GM12878 (cell line): Measurements from ENCODE around the gene ACAP1.
A peak's percentile ranks its signal among the peaks of the same experiment; 100 is the strongest.

Experiments
- ATF7 ChIP-seq: fragments of 450-650 bp; IDR thresholded peaks from 2 replicates; pipeline ENCODE4 v1.6.1; 2016; ENCODE audit warnings: low read depth, mild to moderate bottlenecking
- BACH1 ChIP-seq: fragments of 450-650 bp; IDR thresholded peaks from 2 replicates; pipeline ENCODE4 v1.6.1; 2017; ENCODE audit warnings: mild to moderate bottlenecking, borderline replicate concordance
- CREM ChIP-seq: IDR thresholded peaks from 2 replicates; pipeline ENCODE4 v1.6.1; 2014; ENCODE audit warnings: antibody characterized with exemption, low read depth
- ETV6 ChIP-seq, 2 experiments: fragments of 450-650 bp in 1 of 2; IDR thresholded peaks in 1 of 2; conservative IDR thresholded peaks in 1 of 2; 2 replicates each; pipeline ENCODE4 v1.6.1; 2014; ENCODE audit warnings: antibody characterized with exemption in 1 of 2, borderline replicate concordance in 1 of 2, low read depth in 1 of 2, mild to moderate bottlenecking in 1 of 2, moderate library complexity in 1 of 2
- NFXL1 ChIP-seq: fragments of 450-650 bp; IDR thresholded peaks from 2 replicates; pipeline ENCODE4 v1.6.1; 2017; ENCODE audit warnings: antibody characterized with exemption, mild to moderate bottlenecking, borderline replicate concordance
- POLR2A ChIP-seq: IDR thresholded peaks from 2 replicates; pipeline ENCODE4 v1.6.1; 2011; ENCODE audit warnings: low read depth, mild to moderate bottlenecking, low read length
- ZNF24 ChIP-seq: fragments of 450-650 bp; IDR thresholded peaks from 2 replicates; pipeline ENCODE4 v1.6.1; 2017; ENCODE audit warnings: antibody characterized with exemption, mild to moderate bottlenecking
- TF ChIP-seq, protein P1 (sequence below), 3 experiments: IDR thresholded peaks in 2 of 3; conservative IDR thresholded peaks in 1 of 3; 2 replicates each; pipeline ENCODE4 v1.5.1; 2011; ENCODE audit warnings: low read depth in 3 of 3, low read length in 3 of 3, mild to moderate bottlenecking in 3 of 3, control low read depth in 2 of 3, moderate library complexity in 2 of 3, inconsistent platforms in 1 of 3, mixed read lengths in 1 of 3; ENCODE audit not compliant: control insufficient read depth in 2 of 3, insufficient read depth in 1 of 3; ENCODE audit errors: extremely low read depth in 1 of 3

GRCh38 chr17:7313890-7314718 is 22.2 kb upstream of the ACAP1 start:
- TF ChIP-seq POLR2A (peak; percentile 50), ETV6 (conservative IDR thresholded peaks at IDR 0.05 in 1 of 2, IDR thresholded peaks at IDR 0.05 in 1 of 2; ENCODE audit: borderline replicate concordance in 1 of 2, low read depth in 1 of 2) (no peak), CREM (no peak), NFXL1 (no peak), BACH1 (no peak), ZNF24 (no peak), ATF7 (no peak)
- TF ChIP-seq, protein P1, sequence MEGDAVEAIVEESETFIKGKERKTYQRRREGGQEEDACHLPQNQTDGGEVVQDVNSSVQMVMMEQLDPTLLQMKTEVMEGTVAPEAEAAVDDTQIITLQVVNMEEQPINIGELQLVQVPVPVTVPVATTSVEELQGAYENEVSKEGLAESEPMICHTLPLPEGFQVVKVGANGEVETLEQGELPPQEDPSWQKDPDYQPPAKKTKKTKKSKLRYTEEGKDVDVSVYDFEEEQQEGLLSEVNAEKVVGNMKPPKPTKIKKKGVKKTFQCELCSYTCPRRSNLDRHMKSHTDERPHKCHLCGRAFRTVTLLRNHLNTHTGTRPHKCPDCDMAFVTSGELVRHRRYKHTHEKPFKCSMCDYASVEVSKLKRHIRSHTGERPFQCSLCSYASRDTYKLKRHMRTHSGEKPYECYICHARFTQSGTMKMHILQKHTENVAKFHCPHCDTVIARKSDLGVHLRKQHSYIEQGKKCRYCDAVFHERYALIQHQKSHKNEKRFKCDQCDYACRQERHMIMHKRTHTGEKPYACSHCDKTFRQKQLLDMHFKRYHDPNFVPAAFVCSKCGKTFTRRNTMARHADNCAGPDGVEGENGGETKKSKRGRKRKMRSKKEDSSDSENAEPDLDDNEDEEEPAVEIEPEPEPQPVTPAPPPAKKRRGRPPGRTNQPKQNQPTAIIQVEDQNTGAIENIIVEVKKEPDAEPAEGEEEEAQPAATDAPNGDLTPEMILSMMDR (IDR thresholded peaks at IDR 0.05 in 2 of 3, conservative IDR thresholded peaks at IDR 0.05 in 1 of 3; ENCODE audit: control insufficient read depth in 2 of 3, extremely low read depth in 1 of 3, insufficient read depth in 1 of 3, low read depth in 3 of 3, low read length in 3 of 3), result no peak
